ENCODE results near the gene PANK4.

The PANK4 gene

GRCh38 chr1:2512862-2513421, 13.5 kb downstream of the PANK4 start:
- DNase-seq (ENCODE audit: low read depth, low spot score) = no peak

- DNase-seq (ENCODE audit: low read depth, low spot score) = no peak
Observed at GRCh38 chr1:2510366-2511155, 15.8 kb downstream of the PANK4 start.

DNA sequence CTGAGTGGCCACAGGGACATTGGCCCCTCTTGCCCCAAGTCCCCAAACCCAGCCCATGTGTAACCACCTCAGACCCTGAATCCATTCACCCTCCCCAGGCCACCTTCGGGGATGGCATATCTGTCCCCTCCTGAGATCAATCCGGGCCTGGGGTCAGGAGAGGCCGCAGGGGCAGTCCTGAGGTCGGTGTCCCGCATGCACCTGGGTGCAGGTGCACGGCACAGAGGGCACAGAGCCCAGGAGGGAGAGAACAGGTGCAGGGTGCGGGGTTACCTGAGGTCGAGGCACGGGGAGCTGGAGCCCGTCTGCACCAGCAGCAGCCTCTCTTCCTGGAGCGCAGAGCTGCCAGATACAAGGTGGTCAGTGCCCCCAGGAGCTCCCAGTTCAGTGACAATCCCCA, 16.8 kb downstream of the PANK4 start:
- DNase-seq (ENCODE audit: low read depth, low spot score) = no peak

- DNase-seq (ENCODE audit: low read depth, low spot score) = no peak
Observed at GRCh38 chr1:2508751-2509150, 17.6 kb downstream of the PANK4 start.

DNA sequence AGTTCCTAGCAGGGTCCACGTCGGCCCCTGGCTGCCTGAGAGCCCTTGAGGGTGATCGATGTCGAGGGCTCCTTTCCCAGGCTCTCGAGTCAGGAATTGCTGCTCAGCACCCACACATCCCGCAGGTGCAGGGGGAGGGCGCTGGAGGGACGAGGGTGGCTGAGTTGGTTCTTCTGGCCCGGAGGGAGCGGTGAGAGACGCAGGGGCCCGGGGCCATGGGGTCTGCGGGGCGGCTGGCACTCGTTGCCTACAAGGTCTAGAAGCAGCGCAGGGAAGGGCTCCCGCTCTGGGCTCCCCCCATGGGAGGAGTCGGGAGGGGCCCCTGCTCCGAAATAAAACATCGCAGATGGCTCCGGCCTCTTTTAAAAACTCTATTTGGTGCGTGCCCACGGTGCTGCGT, 18.2 kb downstream of the PANK4 start:
- no peak for DNase-seq (ENCODE audit: low read depth, low spot score)

DNA sequence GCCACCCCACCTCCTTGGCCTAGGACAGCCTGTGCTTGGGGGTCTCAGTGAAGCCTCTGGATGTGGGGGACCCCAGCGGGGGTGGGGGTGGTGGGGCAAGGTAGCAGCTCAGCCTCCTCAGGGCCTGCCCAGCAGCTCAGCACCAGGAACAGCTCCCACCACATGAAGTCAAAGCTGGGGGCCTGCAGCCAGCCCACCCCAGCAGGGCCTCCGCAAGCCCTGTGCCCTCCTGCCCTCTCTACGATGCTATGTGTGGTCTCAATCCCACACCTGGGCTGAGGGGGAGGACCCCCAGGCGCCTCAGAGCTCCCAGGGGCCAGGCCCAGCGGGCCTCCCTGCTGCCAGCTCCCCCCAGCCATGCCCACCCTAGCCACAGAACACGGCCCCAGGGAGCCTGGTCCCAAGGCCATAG, 18.6 kb downstream of the PANK4 start:
- DNase-seq (ENCODE audit: low read depth, low spot score) = no peak

DNA sequence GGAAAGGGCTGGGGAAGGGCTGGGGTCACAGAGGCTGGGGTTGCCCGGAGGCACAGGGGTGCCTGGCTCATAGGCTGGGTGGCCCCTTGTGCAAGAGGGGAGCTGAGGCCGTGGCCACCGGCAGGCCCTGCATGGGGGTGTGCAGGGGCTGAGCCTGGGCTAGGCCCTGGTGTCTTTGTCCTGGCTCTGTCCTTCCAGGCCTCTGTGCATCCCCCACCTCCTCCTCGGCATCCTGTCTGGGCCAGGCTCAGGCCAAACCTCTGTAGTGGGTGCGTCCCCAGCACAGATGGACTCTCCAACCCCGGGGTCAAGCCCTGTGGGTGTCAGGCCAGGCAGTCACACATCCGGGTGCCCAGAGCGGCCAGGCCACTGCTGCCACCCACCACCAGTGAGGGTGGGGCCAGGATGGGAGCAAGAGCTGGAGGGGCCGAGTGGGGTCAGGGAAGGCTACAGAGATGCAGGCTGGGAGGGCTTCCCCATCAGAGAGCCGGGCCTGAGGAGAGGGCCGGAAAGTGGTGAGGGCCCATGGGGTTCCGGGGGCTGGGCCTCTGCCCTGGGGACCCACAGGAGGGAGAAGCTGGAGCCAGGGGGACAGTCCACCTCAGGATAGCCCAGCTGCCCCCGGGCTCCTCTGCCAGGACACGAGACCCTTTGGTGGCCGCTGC, 19.4 kb downstream of the PANK4 start:
- DNase-seq (ENCODE audit: low read depth, low spot score) = no peak

- no peak for DNase-seq (ENCODE audit: low read depth, low spot score)
Observed at GRCh38 chr1:2506007-2506860, 20.2 kb downstream of the PANK4 start.

DNA sequence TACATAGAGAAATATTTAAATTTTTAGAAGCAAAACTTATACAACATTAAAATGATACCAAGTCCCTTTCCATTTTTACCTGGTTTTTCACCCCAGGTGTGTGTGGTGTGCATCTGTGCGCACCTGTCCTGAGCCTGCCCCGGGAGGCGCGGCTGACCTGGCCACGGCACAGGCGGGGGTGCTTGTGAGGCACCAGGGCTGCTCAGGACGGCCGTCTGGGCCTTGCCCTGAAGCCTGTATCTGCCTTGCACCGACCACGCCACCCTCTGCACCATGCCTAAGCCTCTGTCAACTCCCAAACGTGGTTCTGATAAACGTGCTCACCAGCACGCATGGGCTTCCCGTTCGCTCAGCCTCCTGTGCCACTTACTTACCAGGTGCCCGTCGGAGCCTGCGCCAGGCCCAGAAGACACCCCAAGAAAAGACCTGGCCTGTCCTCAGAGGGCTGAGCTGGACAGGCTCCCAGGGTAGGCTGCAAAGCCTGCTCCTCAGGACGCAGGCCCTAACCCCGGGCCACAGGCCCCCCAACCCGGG, 20.9 kb downstream of the PANK4 start:
- DNase-seq (ENCODE audit: low read depth, low spot score) = no peak

- DNase-seq (ENCODE audit: low read depth, low spot score) = no peak
Observed at GRCh38 chr1:2504949-2505272, 21.5 kb downstream of the PANK4 start.

DNA sequence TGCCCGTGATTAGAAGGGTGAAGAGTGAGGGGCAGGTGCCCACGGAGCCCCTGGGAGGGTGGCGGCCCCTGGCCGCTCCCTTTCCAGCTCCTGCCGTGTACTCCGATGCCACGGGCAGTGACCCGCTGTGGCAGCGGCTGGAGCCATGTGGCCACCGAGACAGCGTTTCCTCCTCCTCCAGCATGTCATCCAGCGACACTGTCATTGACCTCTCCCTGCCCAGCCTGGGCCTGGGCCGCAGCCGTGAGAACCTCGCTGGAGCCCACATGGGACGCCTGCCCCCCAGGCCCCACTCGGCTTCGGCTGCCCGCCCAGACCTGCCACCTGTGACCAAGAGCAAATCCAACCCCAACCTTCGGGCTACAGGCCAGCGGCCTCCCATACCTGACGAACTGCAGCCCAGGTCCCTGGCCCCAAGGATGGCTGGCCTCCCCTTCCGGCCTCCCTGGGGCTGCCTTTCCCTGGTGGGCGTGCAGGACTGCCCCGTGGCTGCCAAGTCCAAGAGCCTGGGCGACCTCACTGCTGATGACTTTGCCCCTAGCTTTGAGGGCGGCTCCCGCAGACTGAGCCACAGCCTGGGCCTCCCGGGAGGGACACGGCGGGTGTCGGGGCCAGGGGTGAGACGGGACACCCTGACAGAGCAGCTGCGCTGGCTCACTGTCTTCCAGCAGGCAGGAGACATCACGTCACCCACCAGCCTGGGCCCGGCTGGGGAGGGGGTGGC, 22.0 kb downstream of the PANK4 start:
- no peak for DNase-seq (ENCODE audit: low read depth, low spot score)

DNA sequence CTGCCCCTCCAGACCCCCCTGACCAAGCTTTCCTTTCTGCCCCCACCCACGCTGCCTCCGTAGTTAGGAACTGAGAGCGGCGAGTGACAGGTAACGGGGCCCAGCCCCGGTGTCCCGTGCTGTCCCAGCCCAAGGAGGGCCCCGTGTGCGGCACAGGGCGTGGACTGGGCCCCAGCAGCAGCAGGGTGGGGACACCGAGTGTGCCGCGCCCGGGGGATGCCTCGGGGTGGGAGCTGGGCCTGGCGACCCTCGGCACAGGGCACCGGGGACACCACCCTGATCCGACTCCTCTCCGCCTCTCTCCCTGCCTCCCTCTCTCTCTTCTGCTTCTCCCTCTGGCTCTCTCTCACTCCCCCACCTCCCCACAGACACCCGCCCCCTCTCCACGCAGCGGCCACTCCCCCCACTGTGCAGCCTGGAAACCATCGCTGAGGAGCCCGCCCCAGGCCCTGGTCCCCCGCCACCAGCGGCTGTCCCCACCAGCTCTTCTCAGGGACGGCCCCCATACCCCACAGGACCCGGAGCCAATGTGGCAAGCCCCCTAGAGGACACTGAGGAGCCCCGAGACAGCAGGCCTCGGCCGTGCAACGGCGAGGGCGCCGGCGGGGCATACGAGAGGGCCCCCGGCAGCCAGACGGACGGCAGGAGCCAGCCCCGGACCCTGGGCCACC, 22.7 kb downstream of the PANK4 start:
- no peak for DNase-seq (ENCODE audit: low read depth, low spot score)

- no peak for DNase-seq (ENCODE audit: low read depth, low spot score)
Observed at GRCh38 chr1:2502661-2503553, 23.5 kb downstream of the PANK4 start.

DNA sequence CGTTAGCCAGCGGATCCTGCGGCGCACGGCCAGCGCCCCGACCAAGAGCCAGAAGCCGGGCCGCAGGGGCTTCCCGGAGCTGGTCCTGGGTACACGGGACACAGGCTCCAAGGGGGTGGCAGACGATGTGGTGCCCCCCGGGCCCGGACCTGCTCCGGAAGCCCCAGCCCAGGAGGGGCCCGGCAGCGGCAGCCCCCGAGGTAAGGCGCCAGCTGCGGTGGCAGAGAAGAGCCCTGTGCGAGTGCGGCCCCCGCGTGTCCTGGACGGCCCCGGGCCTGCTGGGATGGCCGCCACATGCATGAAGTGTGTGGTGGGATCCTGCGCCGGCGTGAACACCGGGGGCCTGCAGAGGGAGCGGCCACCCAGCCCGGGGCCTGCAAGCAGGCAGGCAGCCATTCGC, 24.2 kb downstream of the PANK4 start:
- no peak for DNase-seq (ENCODE audit: low read depth, low spot score)

DNA sequence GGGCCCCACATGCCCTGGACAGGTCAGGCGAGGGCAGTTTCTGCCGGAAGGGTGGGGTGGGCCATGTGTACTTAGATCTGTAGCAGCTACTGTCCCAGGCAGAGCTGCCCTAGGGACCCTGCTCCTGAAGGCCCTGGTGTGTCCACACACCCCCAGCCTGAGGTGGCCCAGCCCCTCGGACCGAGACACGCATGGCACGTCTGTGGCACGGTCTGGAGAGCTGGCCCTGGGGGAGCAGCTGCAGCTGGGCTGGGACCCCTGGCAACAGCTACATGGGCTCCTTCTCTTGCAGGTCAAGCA, 24.6 kb downstream of the PANK4 start:
- DNase-seq (ENCODE audit: low read depth, low spot score) = no peak

DNA sequence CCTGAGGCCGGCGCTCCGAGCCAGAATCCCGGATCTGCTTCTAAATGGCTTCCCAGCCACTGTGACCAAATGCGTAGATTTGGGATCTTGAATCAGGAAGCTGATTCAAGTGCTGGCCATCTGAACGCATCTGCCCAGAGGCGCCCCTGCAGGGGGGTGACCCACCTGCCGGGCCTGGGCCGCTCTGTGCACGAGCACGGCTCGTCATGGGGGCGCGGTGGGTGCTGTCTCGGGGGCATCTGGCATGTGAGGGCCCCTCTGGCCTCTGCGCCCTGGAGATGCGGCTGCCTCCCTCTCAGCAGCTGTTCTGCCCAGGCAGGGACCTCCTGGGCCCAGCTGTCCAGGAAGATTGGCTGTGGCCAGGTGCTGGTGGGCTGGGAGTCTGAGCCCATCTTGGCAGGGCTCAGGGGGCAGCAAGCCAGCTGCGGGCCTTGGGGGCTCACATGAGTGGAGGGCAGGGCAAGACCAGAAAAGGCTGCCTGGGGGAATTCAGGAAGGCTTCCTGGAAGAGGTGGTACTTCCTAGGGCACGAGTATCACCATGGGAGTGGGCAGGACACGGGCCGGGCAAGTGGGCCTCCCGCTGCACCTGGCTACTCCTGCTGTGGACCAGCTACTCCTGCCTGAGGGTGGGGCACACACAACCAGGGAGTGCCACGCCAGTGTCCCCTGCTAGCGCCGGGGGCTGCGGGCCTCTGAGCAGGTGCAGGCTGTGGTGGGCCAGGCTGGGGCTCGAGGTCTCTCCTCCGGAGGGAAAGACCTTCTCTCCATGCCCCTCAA, 25.2 kb downstream of the PANK4 start:
- DNase-seq (ENCODE audit: low read depth, low spot score) = no peak

DNA sequence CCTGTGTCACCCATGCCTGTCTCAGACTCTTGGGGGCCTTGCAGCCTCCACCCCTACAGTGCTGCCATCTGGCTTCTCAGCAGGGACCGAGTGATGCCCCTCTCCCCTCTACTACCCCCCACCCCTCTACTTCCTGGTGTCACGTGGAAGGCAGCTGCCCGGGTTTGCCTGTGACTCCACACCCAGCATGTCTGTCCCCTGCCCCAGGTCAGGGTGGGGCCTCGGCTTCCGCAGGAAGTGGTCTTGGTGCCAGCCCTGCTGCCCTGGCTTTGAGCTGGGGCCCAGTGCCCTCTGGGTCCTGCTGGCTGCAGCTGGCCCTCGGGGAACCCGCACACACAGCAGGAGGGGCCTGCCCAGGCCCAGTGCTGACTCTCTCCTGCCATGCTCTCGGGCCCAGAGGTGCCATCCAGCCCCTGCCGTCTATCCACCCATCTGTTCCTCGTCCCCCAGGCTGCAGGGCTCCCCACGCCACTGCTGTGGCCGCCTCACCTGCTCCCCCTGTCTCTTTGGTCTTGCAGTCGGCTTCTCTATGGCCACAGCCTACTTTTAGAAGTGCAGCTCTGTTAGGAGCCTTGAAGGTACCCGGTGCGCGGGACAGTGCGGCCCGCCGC, 26.3 kb downstream of the PANK4 start:
- no peak for DNase-seq (ENCODE audit: low read depth, low spot score)

DNA sequence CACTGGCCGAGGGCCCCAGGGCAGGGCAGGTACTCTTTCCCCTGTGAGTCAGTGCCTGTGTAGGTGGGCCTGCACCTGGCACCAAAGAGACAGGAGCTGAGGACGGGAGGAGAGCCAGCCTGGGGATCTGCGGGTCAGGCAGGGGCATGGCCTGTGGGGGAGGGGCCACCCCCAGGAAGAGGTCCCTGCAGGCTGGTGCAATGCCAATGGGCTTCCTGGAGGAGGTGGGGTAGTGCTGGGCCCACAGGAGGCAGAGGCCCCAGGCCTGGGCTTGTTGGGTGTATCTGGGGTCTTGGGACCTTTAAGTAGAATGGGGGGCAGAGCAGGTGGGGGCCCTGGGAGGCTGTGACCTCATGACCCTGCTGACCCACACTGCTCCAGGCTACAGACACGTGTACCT, 27.1 kb downstream of the PANK4 start:
- no peak for DNase-seq (ENCODE audit: low read depth, low spot score)

GRCh38 chr1:2498648-2499047, 27.7 kb downstream of the PANK4 start:
- DNase-seq (ENCODE audit: low read depth, low spot score) = no peak

All from activated naive CD8-positive, alpha-beta T cell treated with anti-CD3 and anti-CD28 coated beads, Interleukin-2, amount 50 U/mL, for 16 hours (primary cell).